K562 (cell line): ENCODE measurements around the gene IGDCC3. TPM values are rescaled to one million over a fixed set of nuclear protein-coding genes. Genes with fewer than 3 reads are reported as not detected.

ENCODE experiments used
- ATAC-seq: fragments of 200-7000 bp; cut with Tn5 transposase; 3 replicates; pipeline ENCODE4 v1.9.1; 2020; ENCODE audit warnings: moderate library complexity
- BruUV-seq: library from RNA; stranded (reverse); fragments of 400-500 nt; replicated peaks from 2 replicates; lab custom pipeline; 2021; lab: Mats Ljungman, UMichigan
- CTCF ChIA-PET: fragments of 300-600 bp; formaldehyde crosslinking; extraction: SDS; loops from one replicate; lab custom pipeline; 2021; ENCODE audit warnings: low intra/inter-chr PET ratio; lab: Yijun Ruan, JAX
- POLR2A ChIA-PET: fragments of 300-600, 350-650 bp; sonication (Branson Sonifier 250); formaldehyde crosslinking; extraction: SDS; loops from one replicate; lab custom pipeline; 2021; ENCODE audit warnings: antibody characterized with exemption, inconsistent platforms; lab: Yijun Ruan, JAX
- DNase-seq, 4 experiments: peaks; one replicate each; pipeline versions ENCODE4 v3.0.0 to v3.0.0-alpha.2; 2011 to 2018; ENCODE audit warnings: low spot score in 3 of 4, mixed read lengths in 3 of 4; ENCODE audit errors: extremely low read depth in 1 of 4
- FAIRE-seq: peaks from 2 replicates; lab custom pipeline; 2011; peaks lifted over from hg19 to GRCh38; lab: Jason Lieb, UNC
- H2AFZ ChIP-seq: 2 replicates; pipeline ENCODE4 v1.6.0; 2011; ENCODE audit warnings: low read depth, low read length, control low read depth, inconsistent platforms
- H3K27ac ChIP-seq: fragments of 200-600 bp; 3 replicates; pipeline ENCODE4 v1.8.0; 2011; ENCODE audit warnings: low read depth, mild to moderate bottlenecking, control low read depth, inconsistent platforms, low read length, moderate library complexity, mixed read lengths; ENCODE audit errors: extremely low read depth
- H3K27me3 ChIP-seq, 2 experiments: fragments of 300-600 bp in 1 of 2; 2 replicates in 1 of 2; 3 replicates in 1 of 2; pipeline versions ENCODE4 v1.6.0 to v1.8.0; 2011; ENCODE audit warnings: inconsistent platforms in 2 of 2, low read length in 2 of 2, mild to moderate bottlenecking in 1 of 2, mixed read lengths in 1 of 2, moderate library complexity in 1 of 2; ENCODE audit not compliant: control insufficient read depth in 2 of 2, insufficient read depth in 2 of 2
- H3K36me3 ChIP-seq: fragments of 300-600 bp; 3 replicates; pipeline ENCODE4 v1.8.0; 2011; ENCODE audit warnings: mild to moderate bottlenecking, low read length, inconsistent platforms; ENCODE audit not compliant: control insufficient read depth, insufficient read depth
- H3K4me1 ChIP-seq, 2 experiments: fragments of 200-600 bp in 1 of 2; replicated peaks in 1 of 2; 2 replicates in 1 of 2; 3 replicates in 1 of 2; pipeline versions ENCODE4 v1.5.1 to v1.8.0; 2011; ENCODE audit warnings: inconsistent platforms in 2 of 2, low read length in 2 of 2, mild to moderate bottlenecking in 1 of 2, mixed read lengths in 1 of 2, moderate library complexity in 1 of 2; ENCODE audit not compliant: control insufficient read depth in 2 of 2, insufficient read depth in 2 of 2
- H3K4me2 ChIP-seq: 2 replicates; pipeline ENCODE4 v1.6.1; 2011; ENCODE audit warnings: low read length, control low read depth, inconsistent platforms, mixed read lengths; ENCODE audit not compliant: insufficient read depth
- H3K4me3 ChIP-seq: fragments of 200-600 bp; sonication (generic), shearing (Covaris generic); 2 replicates; pipeline ENCODE4 v1.5.1; 2016; ENCODE audit warnings: control low read depth, inconsistent platforms
- H3K79me2 ChIP-seq: fragments of 200-600 bp; 3 replicates; pipeline ENCODE4 v1.8.0; 2011; ENCODE audit warnings: low read length, inconsistent platforms; ENCODE audit not compliant: control insufficient read depth, insufficient read depth
- H3K9ac ChIP-seq, 2 experiments: 2 replicates each; pipeline versions ENCODE4 v1.6.0 to v1.6.1; 2011; ENCODE audit warnings: low read depth in 2 of 2, low read length in 2 of 2, control low read depth in 1 of 2, inconsistent platforms in 1 of 2, mild to moderate bottlenecking in 1 of 2, mixed read lengths in 1 of 2; ENCODE audit not compliant: insufficient read depth in 1 of 2
- H3K9me1 ChIP-seq: one replicate; pipeline ENCODE4 v1.6.0; 2011; ENCODE audit warnings: inconsistent platforms, mild to moderate bottlenecking, low read length, moderate library complexity; ENCODE audit not compliant: control insufficient read depth, insufficient read depth
- H3K9me3 ChIP-seq: replicated peaks from 2 replicates; pipeline ENCODE4 v1.5.1; 2011; ENCODE audit warnings: low read depth, low read length, inconsistent platforms; ENCODE audit not compliant: control insufficient read depth, insufficient read depth
- H4K20me1 ChIP-seq: replicated peaks from 2 replicates; pipeline ENCODE4 v1.6.1; 2011; ENCODE audit warnings: low read length, inconsistent platforms, mixed read lengths; ENCODE audit not compliant: control insufficient read depth, insufficient read depth
- CBX5 ChIP-seq: IDR thresholded peaks from 2 replicates; pipeline ENCODE4 v1.6.1; 2014; ENCODE audit warnings: low read depth, borderline replicate concordance
- E2F4 ChIP-seq: sonication (generic); formaldehyde crosslinking; IDR thresholded peaks from 2 replicates; pipeline ENCODE4 v1.8.0; 2022; ENCODE audit warnings: mild to moderate bottlenecking, low read depth, missing genetic modification reagents
- ELF2 ChIP-seq: fragments of 250-450 bp; sonication (Bioruptor Pico); IDR thresholded peaks from 2 replicates; pipeline ENCODE4 v1.5.0; 2021; ENCODE audit warnings: mild to moderate bottlenecking
- GATAD2B ChIP-seq: fragments of 450-650 bp; IDR thresholded peaks from 2 replicates; pipeline ENCODE4 v1.6.1; 2017; ENCODE audit warnings: mild to moderate bottlenecking, borderline replicate concordance
- HES1 ChIP-seq: fragments of 450-650 bp; IDR thresholded peaks from 2 replicates; pipeline ENCODE4 v1.6.1; 2016; ENCODE audit warnings: low read depth, mild to moderate bottlenecking, moderate library complexity
- JUNB ChIP-seq: fragments of 450-650 bp; formaldehyde crosslinking; conservative IDR thresholded peaks from 2 replicates; pipeline ENCODE4 v1.4.0; 2020; ENCODE audit warnings: mild to moderate bottlenecking
- RBM25 ChIP-seq: fragments of 200-400 bp; formaldehyde crosslinking; IDR thresholded peaks from 2 replicates; pipeline ENCODE4 v1.6.1; 2018; ENCODE audit warnings: low read length, low read depth, moderate library complexity; ENCODE audit not compliant: severe bottlenecking
- SIN3A ChIP-seq, 2 experiments: fragments of 150-350 bp in 1 of 2; IDR thresholded peaks; 2 replicates each; pipeline ENCODE4 v1.6.1; 2011 to 2016; ENCODE audit warnings: borderline replicate concordance in 2 of 2, low read depth in 2 of 2, low read length in 2 of 2, mild to moderate bottlenecking in 2 of 2, moderate library complexity in 2 of 2; ENCODE audit not compliant: control insufficient read depth in 1 of 2
- SMAD1 ChIP-seq: fragments of 150-350 bp; IDR thresholded peaks from 2 replicates; pipeline ENCODE4 v1.6.1; 2014; ENCODE audit warnings: low read length, low read depth; ENCODE audit not compliant: partially characterized antibody
- THAP12 ChIP-seq: fragments of 250-450 bp; sonication (Bioruptor Pico); IDR thresholded peaks from 2 replicates; pipeline ENCODE4 v1.9.0; 2021; ENCODE audit warnings: mild to moderate bottlenecking, inconsistent platforms
- WGBS: fragments of 100-300 bp; shearing (Covaris generic); methylation state at CpG from one replicate; pipeline ENCODE4 v1.1.6; 2016; ENCODE audit warnings: low coverage, mixed read lengths; ENCODE audit not compliant: insufficient coverage; ENCODE audit errors: missing lambda C conversion rate; 5-methylcytosine and 5-hydroxymethylcytosine counted together
- in situ Hi-C: fragments of 300-500 bp; cut with MboI; formaldehyde crosslinking; loops from 4 replicates; pipeline ENCODE4 v1.15.0; 2018; ENCODE audit warnings: inconsistent platforms, mixed read lengths
- intact Hi-C: fragments of 100-400 bp; cut with micrococcal nuclease; formaldehyde crosslinking; loops from 2 replicates; pipeline ENCODE4 v1.14.2; 2022
- polyA plus RNA-seq, 8 experiments: library from polyadenylated mRNA; depleted of rRNA in 4 of 8; stranded (reverse) in 5 of 8; unstranded in 3 of 8; fragments of >200 nt; fragmentation: Nextera tagmentation in 2 of 8; fragmentation: Illumina TruSeq in 1 of 8; extraction: Ambion mirVana in 2 of 8; extraction: Trizol in 1 of 8; gene quantifications; 2 replicates each; pipeline versions ENCODE4 v1.2.1 to v1.2.3, GENCODE V29; 2011 to 2014; ENCODE audit warnings: inconsistent platforms in 1 of 8, missing spikeins in 1 of 8
- total RNA-seq, 7 experiments: library from RNA; depleted of rRNA in 6 of 7; stranded (reverse); fragments of >200 nt in 6 of 7; fragmentation: Illumina TruSeq in 2 of 7; extraction: Trizol in 2 of 7; gene quantifications; 2 replicates each; pipeline versions ENCODE4 v1.2.1 to v1.2.3, GENCODE V29; 2011 to 2021; ENCODE audit warnings: low replicate concordance in 1 of 7

IGDCC3 gene
- total and polyA plus RNA-seq, 9 of the 15 experiments (the other 6 are each of a cell fraction or from before 2014, with no cell fraction given) = not detected

GRCh38 chr15:65363766-65364165, 14.0 kb downstream of the IGDCC3 start:
- H4K20me1 ChIP-seq = no peaks in the 10 kb centered on the region
- H3K4me3 ChIP-seq = no peak overlapping the region
- intact Hi-C loops = no loop called here
- H2AFZ ChIP-seq = no peak overlapping the region
- H3K4me2 ChIP-seq = no peak overlapping the region
- peaks cover 0 to 5% of the 10 kb centered on the region in 2 experiments; a peak in 2 of 5 replicates for H3K4me1 ChIP-seq
- H3K36me3 ChIP-seq = no peaks in the 10 kb centered on the region
- TF ChIP-seq CBX5 = no peak
- in situ Hi-C loops = no loop called here
- POLR2A ChIA-PET = interaction anchor here (1.2 to 1.3 kb wide), 2 partner anchors 27 to 41 kb away, joined by 4 to 5 read pairs; no protein-coding TSS in a partner anchor
- DNase-seq = no peak
- no peaks in the 10 kb centered on the region for H3K79me2 ChIP-seq
- no TSS peak for BruUV-seq
- H3K27me3 ChIP-seq = peaks cover 13 to 42% of the 10 kb centered on the region in 2 experiments; a peak in 4 of 5 replicates
- CTCF ChIA-PET = no interaction called here
- H3K9me3 ChIP-seq = no peaks in the 10 kb centered on the region
- FAIRE-seq = no peak
- 0% methylated on average over 2 of the region's 2 CpGs for WGBS
- peaks cover 5% of the 10 kb centered on the region for H3K9me1 ChIP-seq
- no peak overlapping the region for H3K27ac ChIP-seq
- H3K9ac ChIP-seq = no peak overlapping the region; a peak in 1 of 4 replicates
- no peak for ATAC-seq

- no peaks in the 10 kb centered on the region for H3K9me3 ChIP-seq
- H2AFZ ChIP-seq = no peak overlapping the region
- H4K20me1 ChIP-seq = no peaks in the 10 kb centered on the region
- POLR2A ChIA-PET = interaction anchor here (1.1 to 1.3 kb wide), 3 partner anchors 13 to 41 kb away, joined by 4 to 5 read pairs (median 4); no protein-coding TSS in a partner anchor
- no peak overlapping the region for H3K4me2 ChIP-seq
- 0% methylated on average over 6 of the region's 7 CpGs for WGBS
- CTCF ChIA-PET = no interaction called here
- no peak overlapping the region for H3K27ac ChIP-seq
- peaks cover 13 to 38% of the 10 kb centered on the region in 2 experiments; a peak in 4 of 5 replicates for H3K27me3 ChIP-seq
- ATAC-seq = no peak
- H3K9me1 ChIP-seq = peaks cover 5% of the 10 kb centered on the region
- H3K4me1 ChIP-seq = peaks cover 0 to 5% of the 10 kb centered on the region in 2 experiments; a peak in 2 of 5 replicates
- H3K79me2 ChIP-seq = no peaks in the 10 kb centered on the region
- no peak for DNase-seq
- H3K36me3 ChIP-seq = no peaks in the 10 kb centered on the region
- FAIRE-seq = no peak
- BruUV-seq = no TSS peak
- in situ Hi-C loops (no loop called here), intact Hi-C loops (no loop called here)
- H3K9ac ChIP-seq = no peak overlapping the region
- no peak overlapping the region for H3K4me3 ChIP-seq
- TF ChIP-seq E2F4 (CRISPR knock-in tag) (no peak), GATAD2B (no peak), THAP12 (CRISPR knock-in tag) (no peak), SMAD1 (no peak), SIN3A (IDR thresholded peaks at IDR 0.05; ENCODE audit: borderline replicate concordance in 2 of 2, control insufficient read depth in 1 of 2, low read depth in 2 of 2, low read length in 2 of 2) (no peak), RBM25 (no peak), ELF2 (no peak), HES1 (no peak), JUNB (no peak)
Measured at GRCh38 chr15:65363306-65363705, 14.5 kb downstream of the IGDCC3 start.
